GM18511 (cell line): ENCODE results near the gene SMC1A.
"Not testable (repeated sequence)": the region's sequence is repeated elsewhere in the genome, so short reads cannot be mapped to it uniquely, and the experiment has no call there.

Source experiments
- ATAC-seq: cut with Tn5 transposase; IDR thresholded peaks from one replicate; pipeline ENCODE4 v1.9.1; 2021; ENCODE audit warnings: mild to moderate bottlenecking, moderate library complexity; ENCODE audit not compliant: unreplicated experiment

Gene SMC1A

GRCh38 chrX:53422086-53422860 is at the start of gene SMC1A:
Gene SMC1A (minus strand): TSS chrX:53422654. CDS start chrX:53422600, 54 bp downstream.
- peak; percentile 92 for ATAC-seq

GRCh38 chrX:53471346-53471745 is 48.9 kb upstream of the SMC1A start:
- ATAC-seq = no peak

GRCh38 chrX:53468659-53469058 is 46.2 kb upstream of the SMC1A start:
- not testable (repeated sequence) for ATAC-seq

GRCh38 chrX:53458082-53458481 is 35.6 kb upstream of the SMC1A start:
- no peak for ATAC-seq

GRCh38 chrX:53456254-53456653 is 33.8 kb upstream of the SMC1A start:
- no peak for ATAC-seq

- ATAC-seq = no peak
Measured at GRCh38 chrX:53452812-53453211, 30.4 kb upstream of the SMC1A start.

GRCh38 chrX:53449632-53450031 is 27.2 kb upstream of the SMC1A start:
- no peak for ATAC-seq

GRCh38 chrX:53447441-53447840 is 25.0 kb upstream of the SMC1A start:
- ATAC-seq = no peak

GRCh38 chrX:53445977-53446376 is 23.5 kb upstream of the SMC1A start:
- peak; percentile 42 for ATAC-seq

- no peak for ATAC-seq
Measured at GRCh38 chrX:53442322-53442631, 19.8 kb upstream of the SMC1A start.

- ATAC-seq = peak; percentile 81
Measured at GRCh38 chrX:53441531-53442321, 19.3 kb upstream of the SMC1A start.

GRCh38 chrX:53440621-53441517 is 18.4 kb upstream of the SMC1A start:
- no peak for ATAC-seq

- ATAC-seq = no peak
Measured at GRCh38 chrX:53440101-53440500, 17.6 kb upstream of the SMC1A start.

GRCh38 chrX:53438832-53439230 is 16.4 kb upstream of the SMC1A start:
- no peak for ATAC-seq

- no peak for ATAC-seq
Measured at GRCh38 chrX:53438174-53438831, 15.8 kb upstream of the SMC1A start.

GRCh38 chrX:53437206-53437605 is 14.8 kb upstream of the SMC1A start:
- ATAC-seq = no peak

GRCh38 chrX:53435997-53436396 is 13.5 kb upstream of the SMC1A start:
- ATAC-seq = peak; percentile 75

- ATAC-seq = peak; percentile 90
Measured at GRCh38 chrX:53433651-53434639, 11.5 kb upstream of the SMC1A start, which contains the start of gene HSD17B10. Gene HSD17B10 (minus strand): TSS chrX:53434370. CDS start chrX:53434345, 25 bp downstream.

GRCh38 chrX:53430231-53430630 is 7.8 kb upstream of the SMC1A start:
- no peak for ATAC-seq
